GM12878 (cell line): ENCODE results near the gene CC2D1A.

ENCODE experiments used
- CREB1 ChIP-seq: IDR thresholded peaks from 2 replicates; pipeline ENCODE4 v1.6.1; 2012; ENCODE audit warnings: low read depth, mild to moderate bottlenecking, inconsistent platforms
- CTCF ChIP-seq, 3 experiments: IDR thresholded peaks in 2 of 3; conservative IDR thresholded peaks in 1 of 3; 2 replicates each; pipeline ENCODE4 v1.5.1; 2011; ENCODE audit warnings: low read depth in 3 of 3, low read length in 3 of 3, mild to moderate bottlenecking in 3 of 3, control low read depth in 2 of 3, moderate library complexity in 2 of 3, inconsistent platforms in 1 of 3, mixed read lengths in 1 of 3; ENCODE audit not compliant: control insufficient read depth in 2 of 3, insufficient read depth in 1 of 3; ENCODE audit errors: extremely low read depth in 1 of 3
- GABPA ChIP-seq: IDR thresholded peaks from 2 replicates; pipeline ENCODE4 v1.6.1; 2014; ENCODE audit warnings: antibody characterized with exemption, low read depth, mild to moderate bottlenecking, inconsistent platforms
- KAT2A ChIP-seq: conservative IDR thresholded peaks from 2 replicates; pipeline ENCODE4 v1.6.1; 2011; ENCODE audit warnings: low read depth, low read length; ENCODE audit not compliant: control insufficient read depth
- MYC ChIP-seq: IDR thresholded peaks from 2 replicates; pipeline ENCODE4 v1.6.1; 2011; ENCODE audit warnings: mild to moderate bottlenecking, low read length, moderate library complexity, inconsistent platforms; ENCODE audit not compliant: insufficient read depth, insufficient replicate concordance, insufficient read length, severe bottlenecking
- NR2C1 ChIP-seq: fragments of 450-650 bp; IDR thresholded peaks from 2 replicates; pipeline ENCODE4 v1.6.1; 2017; ENCODE audit warnings: antibody characterized with exemption, mild to moderate bottlenecking, moderate library complexity
- POLR2A ChIP-seq: IDR thresholded peaks from 2 replicates; pipeline ENCODE4 v1.6.1; 2011; ENCODE audit warnings: low read depth, mild to moderate bottlenecking, low read length
- POLR2AphosphoS5 ChIP-seq: IDR thresholded peaks from 2 replicates; pipeline ENCODE4 v1.6.1; 2011; ENCODE audit warnings: mild to moderate bottlenecking, low read length, inconsistent platforms
- RFX5 ChIP-seq: IDR thresholded peaks from 2 replicates; pipeline ENCODE4 v1.6.1; 2011; ENCODE audit warnings: low read depth, low read length, improper control_type of control experiment
- SIX5 ChIP-seq: IDR thresholded peaks from 2 replicates; pipeline ENCODE4 v1.6.1; 2011; ENCODE audit warnings: mild to moderate bottlenecking, low read depth, low read length, moderate library complexity; ENCODE audit not compliant: severe bottlenecking
- SPI1 ChIP-seq: IDR thresholded peaks from 2 replicates; pipeline ENCODE4 v1.6.1; 2011; ENCODE audit warnings: low read depth, mild to moderate bottlenecking, low read length, moderate library complexity, borderline replicate concordance; ENCODE audit not compliant: insufficient read depth
- SREBF2 ChIP-seq: IDR thresholded peaks from 2 replicates; pipeline ENCODE4 v1.6.1; 2012; ENCODE audit warnings: mild to moderate bottlenecking, low read length

DNA sequence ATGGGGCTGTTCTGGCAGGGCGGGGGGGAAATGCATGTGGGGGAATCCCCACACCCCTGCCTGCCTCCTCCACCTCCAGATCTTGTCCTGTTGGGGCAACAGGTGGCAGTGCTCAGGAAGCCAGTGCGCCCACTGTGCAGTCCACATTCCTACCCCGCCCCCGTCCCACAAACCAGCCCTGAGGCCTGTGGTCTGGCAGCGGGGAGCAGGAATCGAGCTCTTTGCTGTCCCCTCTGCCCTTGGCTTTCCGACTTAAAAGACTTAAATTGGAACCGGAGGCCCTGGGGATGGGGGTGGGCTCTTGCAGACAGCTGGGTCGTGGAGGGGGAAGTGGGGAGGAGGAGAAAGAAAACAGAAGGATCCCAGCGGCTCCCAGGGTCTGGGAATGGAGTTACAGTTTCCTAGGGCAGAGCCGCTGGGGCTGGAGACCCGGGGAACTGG lies 24.7 kb upstream of the CC2D1A start:
- TF ChIP-seq CREB1 (no peak), CTCF (IDR thresholded peaks at IDR 0.05 in 2 of 3, conservative IDR thresholded peaks at IDR 0.05 in 1 of 3; ENCODE audit: control insufficient read depth in 2 of 3, extremely low read depth in 1 of 3, insufficient read depth in 1 of 3, low read depth in 3 of 3, low read length in 3 of 3) (peak in 1 of 3 experiments; percentile 7; a peak in 1 of 6 replicates), KAT2A (no peak), RFX5 (no peak), POLR2A (no peak), NR2C1 (no peak), SREBF2 (no peak), SIX5 (no peak), MYC (no peak), SPI1 (no peak), POLR2AphosphoS5 (no peak), GABPA (no peak)
